Epithelial cell of esophagus (primary cell): ENCODE measurements around the gene OPRPN.
A peak's percentile ranks its signal among the peaks of the same experiment; 100 is the strongest.

Experiments
- DNase-seq: peaks from one replicate; pipeline ENCODE4 v3.0.0; 2010; ENCODE audit warnings: low read depth
- H3K4me3 ChIP-seq: 2 replicates; pipeline ENCODE4 v1.5.1; 2011; ENCODE audit warnings: mild to moderate bottlenecking, low read length, control low read depth
- CTCF ChIP-seq: IDR thresholded peaks from 2 replicates; pipeline ENCODE4 v1.5.1; 2011; ENCODE audit warnings: low read depth, mild to moderate bottlenecking, low read length, control low read depth, inconsistent platforms; ENCODE audit not compliant: insufficient read depth; ENCODE audit errors: missing control alignments

The OPRPN gene

GRCh38 chr4:70397580-70397979 lies at the start of gene OPRPN:
Gene OPRPN (plus strand): TSS chr4:70397940. CDS start chr4:70399286, 1,346 bp downstream.
- DNase-seq: no peak
- TF ChIP-seq CTCF: no peak
- no peak within 1 kb of the TSS for H3K4me3 ChIP-seq

GRCh38 chr4:70356185-70356584 lies 41.6 kb upstream of the OPRPN start:
- peak; percentile 23 for DNase-seq
- no peak for TF ChIP-seq CTCF
- H3K4me3 ChIP-seq: no peak overlapping the region

GRCh38 chr4:70359115-70359661 lies 38.6 kb upstream of the OPRPN start:
- no peak for TF ChIP-seq CTCF
- peak; percentile 76 for DNase-seq
- H3K4me3 ChIP-seq: no peak overlapping the region

GRCh38 chr4:70360460-70360859 lies 37.3 kb upstream of the OPRPN start, which contains the start of gene SMR3A:
Gene SMR3A (plus strand): TSS chr4:70360760. CDS start chr4:70362116, 1,356 bp downstream.
- H3K4me3 ChIP-seq: no peak within 1 kb of the TSS
- no peak for DNase-seq
- TF ChIP-seq CTCF: no peak

GRCh38 chr4:70364002-70364401 lies 33.7 kb upstream of the OPRPN start:
- no peak overlapping the region for H3K4me3 ChIP-seq
- no peak for TF ChIP-seq CTCF
- no peak for DNase-seq

- TF ChIP-seq CTCF: no peak
Observed at GRCh38 chr4:70365479-70365878, 32.3 kb upstream of the OPRPN start.

GRCh38 chr4:70367813-70368212 lies 29.9 kb upstream of the OPRPN start:
- no peak for DNase-seq
- no peak for TF ChIP-seq CTCF
- no peak overlapping the region for H3K4me3 ChIP-seq

More at GRCh38 chr4:70365479-70365878, 32.3 kb upstream of the OPRPN start:
- no peak overlapping the region for H3K4me3 ChIP-seq
- peak; percentile 98 for DNase-seq
